Fibroblast of peridontal ligament (primary cell): ENCODE data around the gene PKHD1.

ENCODE experiments used
- DNase-seq: peaks from one replicate; pipeline ENCODE4 v3.0.0-alpha.2; 2010; ENCODE audit errors: extremely low read depth

Gene PKHD1

GRCh38 chr6:51702851-51703250 lies 384.6 kb downstream of the PKHD1 start:
- DNase-seq: no peak

DNA sequence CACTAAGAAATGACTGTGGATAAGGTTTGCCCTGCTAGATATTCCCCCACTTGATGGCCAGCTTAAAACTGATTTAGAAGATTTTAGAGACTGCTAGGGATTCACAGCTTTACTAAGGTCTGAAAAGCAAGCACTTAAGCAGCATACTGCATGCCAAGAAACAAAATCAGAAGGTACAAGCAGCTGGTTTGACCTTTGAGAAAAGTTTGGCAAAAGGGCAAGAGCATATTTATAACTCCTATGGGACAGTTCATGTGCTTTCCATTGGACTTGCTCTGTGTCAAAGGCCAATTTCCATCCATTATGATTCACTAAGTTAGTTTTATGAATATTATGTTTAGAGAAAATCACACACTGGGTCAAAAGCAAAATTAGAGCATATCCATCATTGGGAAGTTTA lies 402.8 kb downstream of the PKHD1 start:
- DNase-seq: no peak

DNA sequence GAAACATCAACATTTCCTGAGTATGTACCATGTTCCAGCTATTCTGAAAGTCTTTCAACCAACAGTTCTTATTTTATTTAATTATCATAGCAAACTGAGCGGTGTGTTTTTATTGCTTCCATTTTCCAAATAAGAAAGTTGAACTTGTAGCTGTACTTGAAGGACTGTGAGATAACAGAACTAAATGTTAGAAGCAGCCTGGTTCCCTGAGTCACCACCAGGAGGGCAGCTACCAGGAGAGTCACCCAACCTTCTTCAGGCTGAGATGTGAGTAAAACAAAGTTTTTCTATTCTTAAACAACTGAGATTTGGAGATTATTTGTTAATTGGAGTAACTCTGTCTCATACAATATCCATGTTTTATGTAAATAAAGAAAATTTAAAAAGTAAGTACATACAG lies 403.4 kb downstream of the PKHD1 start:
- DNase-seq: no peak

GRCh38 chr6:51678905-51679620 lies 408.4 kb downstream of the PKHD1 start:
- no peak for DNase-seq

DNA sequence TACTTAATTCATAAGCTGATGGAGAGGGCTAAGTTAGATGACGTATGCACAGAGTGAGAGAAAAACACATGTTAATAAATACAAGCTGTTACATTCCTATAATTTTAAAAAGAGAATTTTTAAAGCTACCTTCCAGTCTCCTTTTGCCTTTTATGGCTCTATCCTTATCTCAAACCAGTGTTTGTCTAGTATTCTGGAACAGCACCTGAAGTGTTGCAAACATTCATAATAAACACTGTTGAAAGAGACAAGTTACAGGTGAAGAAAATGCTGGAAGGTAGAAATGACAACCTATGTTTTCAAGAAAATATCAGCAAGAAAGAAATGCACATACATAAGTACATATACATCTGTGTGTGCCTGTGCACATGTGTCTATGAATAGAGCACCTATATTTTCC lies 409.1 kb downstream of the PKHD1 start:
- no peak for DNase-seq

DNA sequence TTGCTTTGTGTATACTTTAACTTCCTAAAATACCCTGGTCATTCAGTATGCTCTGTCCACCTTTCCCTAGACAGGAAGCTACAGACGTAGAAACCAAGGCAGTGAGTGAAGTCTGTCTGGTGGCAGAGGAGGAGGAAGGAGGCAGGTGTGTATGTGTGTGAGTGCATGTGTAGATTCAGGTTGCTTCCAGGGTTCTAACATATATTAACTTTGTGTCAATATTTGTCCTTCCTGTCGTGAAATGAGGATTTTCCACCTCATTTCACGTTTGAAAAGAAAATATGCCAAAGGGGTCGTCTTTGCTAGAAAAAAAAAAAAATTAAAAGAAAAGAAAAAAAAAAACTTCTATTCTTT lies 411.5 kb downstream of the PKHD1 start:
- DNase-seq: no peak

DNA sequence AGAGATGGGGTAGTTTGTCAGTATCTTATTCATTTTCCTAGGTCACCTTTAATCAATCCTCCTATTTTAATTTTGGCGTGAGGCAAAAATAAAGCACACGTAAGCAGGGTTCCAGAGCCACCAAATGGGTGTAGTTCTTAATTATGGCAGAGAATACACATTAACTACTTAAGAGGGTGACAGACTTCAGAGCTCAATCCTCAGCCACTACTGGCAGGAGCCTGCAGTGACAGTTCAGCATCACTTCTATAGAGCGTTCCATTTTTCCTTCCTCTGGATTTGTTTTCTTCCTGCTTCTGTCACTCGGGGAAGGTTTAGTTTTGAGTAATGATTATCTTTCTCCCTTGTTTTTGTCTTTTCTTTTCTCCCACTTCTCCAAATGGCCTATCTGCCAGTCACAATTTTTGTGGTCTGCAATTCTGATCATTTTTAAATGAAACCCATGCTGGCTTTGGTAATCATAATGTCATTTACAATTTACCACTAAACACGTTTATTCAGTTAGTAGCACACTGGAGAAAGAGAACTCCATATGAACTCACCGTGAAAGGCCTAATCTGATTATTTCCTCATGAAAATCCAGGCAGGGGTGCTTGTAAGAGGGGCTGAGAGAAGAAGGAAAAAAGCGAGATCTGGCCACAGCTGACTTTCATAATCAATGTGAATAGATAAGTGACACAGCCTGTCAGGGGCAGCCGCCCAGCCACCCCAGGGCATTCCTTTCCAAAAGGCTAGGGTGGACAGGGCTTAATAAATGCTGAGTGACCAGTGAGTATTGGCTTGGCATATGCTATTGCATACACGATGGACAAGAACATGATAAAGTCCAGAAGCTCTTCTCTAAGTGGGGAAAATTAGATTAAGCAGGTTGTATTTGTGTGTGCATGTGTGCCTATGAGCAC lies 412.1 kb downstream of the PKHD1 start:
- DNase-seq: no peak

DNA sequence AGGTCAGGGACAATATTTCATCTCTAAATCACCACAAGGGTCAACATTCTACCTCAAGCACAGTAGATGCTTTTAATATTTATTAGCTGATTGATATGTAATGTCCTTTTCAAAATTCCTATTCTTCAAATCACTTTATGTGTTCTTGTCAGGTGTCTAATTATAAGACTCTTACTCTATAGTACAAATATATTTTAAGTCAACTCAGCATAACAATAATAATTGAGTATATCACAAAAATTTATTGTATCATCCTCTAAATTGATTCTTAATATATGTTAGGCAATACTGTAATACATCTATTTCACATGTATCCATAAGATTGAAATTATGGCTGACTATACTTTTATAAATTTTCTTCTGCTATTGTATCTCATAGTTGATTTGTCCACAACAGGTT lies 423.9 kb downstream of the PKHD1 start:
- DNase-seq: no peak

- no peak for DNase-seq
Observed at GRCh38 chr6:51660767-51661166, 426.6 kb downstream of the PKHD1 start.

- no peak for DNase-seq
Observed at GRCh38 chr6:51657491-51657890, 429.9 kb downstream of the PKHD1 start.

GRCh38 chr6:51655517-51655916 lies 431.9 kb downstream of the PKHD1 start:
- no peak for DNase-seq

GRCh38 chr6:51654647-51655046 lies 432.8 kb downstream of the PKHD1 start:
- DNase-seq: no peak

DNA sequence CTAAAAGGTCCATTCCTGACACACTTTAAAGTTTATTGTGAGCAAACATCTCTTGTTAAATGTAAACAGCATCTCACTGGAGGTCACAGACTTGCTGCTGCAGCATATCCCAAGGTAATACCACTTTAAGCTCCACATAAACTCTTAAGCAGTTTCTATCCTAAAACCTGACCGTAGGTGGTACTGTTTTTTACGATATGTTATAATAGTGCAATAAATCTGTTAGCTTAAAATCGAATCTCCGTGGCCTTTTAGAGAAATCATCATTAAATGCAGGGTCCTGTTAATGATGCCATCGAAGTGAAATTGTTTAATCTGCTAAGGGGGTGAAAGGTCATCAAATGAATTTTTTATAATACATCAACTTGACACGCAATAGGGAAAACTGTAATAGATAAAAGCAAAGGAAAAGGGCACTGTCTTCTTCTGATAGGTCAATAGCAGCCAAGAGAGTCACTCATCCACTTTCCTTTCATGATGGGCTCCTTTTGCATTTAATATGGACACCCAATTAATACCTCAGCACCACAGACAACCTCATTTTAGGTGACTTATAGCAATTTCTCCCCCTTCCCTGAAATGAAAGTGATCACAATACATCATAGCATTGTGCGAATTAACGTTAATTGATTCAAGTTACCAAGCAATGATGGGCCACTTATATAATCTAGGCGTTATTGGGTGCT lies 436.1 kb downstream of the PKHD1 start:
- DNase-seq: no peak

DNA sequence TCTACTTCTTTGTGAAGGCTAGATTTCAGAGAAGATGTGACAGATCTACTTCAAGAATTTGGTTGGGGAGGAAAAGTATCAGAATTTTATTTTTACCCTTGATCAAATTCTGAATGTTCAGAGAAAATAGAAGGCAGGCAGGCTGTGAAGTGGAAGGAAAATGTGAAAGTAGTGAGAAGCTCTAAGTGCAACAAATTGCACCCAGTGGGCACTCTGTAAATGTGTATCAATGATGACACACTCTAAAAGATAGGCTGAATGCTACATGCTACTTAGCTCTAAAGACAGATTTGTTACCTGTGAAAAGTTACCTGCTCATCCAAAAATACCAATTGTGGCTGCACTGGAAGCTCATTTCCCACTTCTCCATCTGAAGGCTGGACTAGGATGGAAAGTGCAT lies 438.6 kb downstream of the PKHD1 start:
- DNase-seq: no peak

GRCh38 chr6:51648236-51648635 lies 439.2 kb downstream of the PKHD1 start:
- no peak for DNase-seq

- DNase-seq: no peak
Observed at GRCh38 chr6:51644426-51644825, 443.0 kb downstream of the PKHD1 start.

DNA sequence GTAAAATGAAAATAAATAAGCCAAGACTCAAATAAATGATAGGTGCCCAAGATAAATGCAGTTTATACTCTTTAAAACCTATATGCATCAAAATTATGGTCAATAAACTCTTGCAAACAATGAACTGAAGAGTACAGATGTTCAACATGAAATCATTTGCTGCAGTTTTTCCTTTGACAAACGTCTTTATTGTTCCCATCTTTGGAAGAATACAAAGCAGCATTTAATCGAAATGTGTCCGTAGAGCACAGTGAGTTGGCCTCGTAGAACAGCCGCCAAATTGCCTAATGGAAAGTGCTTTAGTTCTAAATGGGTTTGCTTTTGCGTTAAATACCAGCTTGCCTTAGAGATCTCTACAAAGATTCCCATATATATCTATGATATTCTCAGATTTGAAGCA lies 447.4 kb downstream of the PKHD1 start:
- DNase-seq: no peak

- no peak for DNase-seq
Observed at GRCh38 chr6:51633424-51633823, 454.0 kb downstream of the PKHD1 start.

DNA sequence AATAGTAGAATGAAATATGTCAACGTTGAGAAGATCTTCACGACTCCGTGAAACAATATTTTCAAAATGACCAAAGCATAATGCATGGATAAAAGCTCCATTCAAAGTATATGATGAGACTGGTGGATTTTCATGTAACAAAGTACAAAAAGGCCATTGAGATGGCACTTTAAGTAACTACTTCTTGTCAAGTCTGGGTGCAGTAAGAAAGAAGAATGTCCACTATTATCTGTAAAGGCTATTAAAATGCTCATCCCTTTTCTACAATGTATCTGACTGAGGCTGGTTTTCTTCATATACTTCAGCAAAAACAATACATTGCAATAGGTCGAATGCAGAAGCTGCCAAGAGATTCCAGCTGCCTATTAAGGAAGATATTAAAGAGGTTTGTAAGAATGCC lies 457.4 kb downstream of the PKHD1 start:
- no peak for DNase-seq

DNA sequence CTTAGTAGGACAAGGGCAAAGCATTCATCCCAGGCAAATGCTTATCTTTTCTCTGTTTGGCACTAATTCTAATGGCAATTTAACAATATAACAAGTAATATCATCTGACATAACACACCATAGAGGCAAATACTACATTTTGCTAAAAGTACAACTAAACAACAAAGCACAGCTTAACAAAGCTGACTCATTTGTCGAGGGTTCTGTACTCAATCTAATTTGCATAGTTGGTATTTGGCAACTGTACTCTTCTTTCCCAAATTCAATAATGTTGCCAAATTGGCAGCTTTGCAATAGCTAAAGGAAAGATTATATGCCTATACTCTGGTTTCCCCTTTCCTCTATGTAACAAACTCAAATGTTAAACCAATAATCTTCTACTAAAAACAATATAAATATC lies 461.0 kb downstream of the PKHD1 start:
- DNase-seq: no peak

- DNase-seq: no peak
Observed at GRCh38 chr6:51625566-51625965, 461.8 kb downstream of the PKHD1 start.

DNA sequence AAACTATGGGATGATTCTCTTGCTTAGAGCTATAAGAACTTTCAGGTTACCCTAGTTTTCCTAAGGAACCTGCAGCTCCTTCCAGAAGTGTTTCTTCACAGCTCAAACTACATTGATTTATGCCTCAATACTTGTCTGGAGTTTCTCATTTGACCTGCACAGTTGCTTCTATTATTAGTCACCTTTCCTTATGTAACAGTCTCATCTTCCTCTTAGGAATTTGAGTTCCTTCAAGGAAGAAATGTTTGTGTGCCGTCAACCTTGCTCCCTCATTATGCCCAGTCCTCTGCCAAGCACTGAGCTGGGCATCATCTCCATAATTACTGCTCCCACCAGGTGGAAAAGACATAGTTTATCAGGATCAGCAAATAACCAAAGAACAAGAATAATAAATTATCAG lies 466.4 kb downstream of the PKHD1 start:
- DNase-seq: no peak
